Stomach (tissue), 4 donors: Measurements from ENCODE around the gene FAM229A.

Source experiments
- POLR2A ChIP-seq, 4 donors: fragments of 450-650 bp; IDR thresholded peaks; one replicate each; pipeline ENCODE4 v1.6.1; 2016; ENCODE audit warnings: antibody characterized with exemption in 4 of 4, control low read depth in 2 of 4, mild to moderate bottlenecking in 1 of 4, moderate library complexity in 1 of 4
- POLR2AphosphoS5 ChIP-seq, 3 donors: sonication (generic); formaldehyde crosslinking; IDR thresholded peaks; one replicate each; pipeline ENCODE4 v1.6.1; 2016; ENCODE audit warnings: antibody characterized with exemption in 3 of 3
- TF ChIP-seq, protein P1 (sequence below), 7 experiments: fragments of 450-650 bp in 4 of 7; fragments of 200-600 bp in 3 of 7; sonication (generic) in 3 of 7; IDR thresholded peaks; one replicate each; pipeline ENCODE4 v1.5.1; 2016 to 2019; ENCODE audit warnings: antibody characterized with exemption in 7 of 7, control low read depth in 2 of 7, mild to moderate bottlenecking in 1 of 7

DNA sequence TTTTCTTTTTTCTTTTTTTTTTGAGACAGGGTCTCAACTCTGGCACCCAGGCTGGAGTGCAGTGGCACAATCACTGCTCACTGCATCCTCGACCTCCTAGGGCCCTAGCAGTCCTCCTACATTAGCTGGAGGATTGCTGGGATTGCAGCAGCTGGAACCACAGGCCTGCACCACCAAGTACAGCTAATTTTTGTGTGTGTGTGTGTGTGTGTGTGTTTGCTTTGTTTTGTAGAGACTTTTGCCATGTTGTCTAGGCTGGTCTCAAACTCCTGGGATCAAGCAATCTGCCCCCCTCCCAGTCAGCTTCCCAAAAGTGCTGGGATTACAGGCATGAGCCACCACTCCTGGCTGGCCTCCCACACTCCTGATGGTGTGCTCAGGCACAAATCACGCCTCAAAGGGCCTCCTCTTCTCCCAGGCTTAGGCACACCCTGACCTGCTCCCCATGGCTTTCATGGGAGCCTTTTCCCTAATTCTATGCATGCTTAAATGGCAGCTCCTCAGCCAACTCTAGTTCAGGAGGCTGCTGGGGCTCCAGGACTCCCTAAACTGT lies 9.4 kb downstream of the FAM229A start:
- TF ChIP-seq POLR2A (IDR thresholded peaks at IDR 0.05) = no peak
- TF ChIP-seq, protein P1, sequence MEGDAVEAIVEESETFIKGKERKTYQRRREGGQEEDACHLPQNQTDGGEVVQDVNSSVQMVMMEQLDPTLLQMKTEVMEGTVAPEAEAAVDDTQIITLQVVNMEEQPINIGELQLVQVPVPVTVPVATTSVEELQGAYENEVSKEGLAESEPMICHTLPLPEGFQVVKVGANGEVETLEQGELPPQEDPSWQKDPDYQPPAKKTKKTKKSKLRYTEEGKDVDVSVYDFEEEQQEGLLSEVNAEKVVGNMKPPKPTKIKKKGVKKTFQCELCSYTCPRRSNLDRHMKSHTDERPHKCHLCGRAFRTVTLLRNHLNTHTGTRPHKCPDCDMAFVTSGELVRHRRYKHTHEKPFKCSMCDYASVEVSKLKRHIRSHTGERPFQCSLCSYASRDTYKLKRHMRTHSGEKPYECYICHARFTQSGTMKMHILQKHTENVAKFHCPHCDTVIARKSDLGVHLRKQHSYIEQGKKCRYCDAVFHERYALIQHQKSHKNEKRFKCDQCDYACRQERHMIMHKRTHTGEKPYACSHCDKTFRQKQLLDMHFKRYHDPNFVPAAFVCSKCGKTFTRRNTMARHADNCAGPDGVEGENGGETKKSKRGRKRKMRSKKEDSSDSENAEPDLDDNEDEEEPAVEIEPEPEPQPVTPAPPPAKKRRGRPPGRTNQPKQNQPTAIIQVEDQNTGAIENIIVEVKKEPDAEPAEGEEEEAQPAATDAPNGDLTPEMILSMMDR (IDR thresholded peaks at IDR 0.05) = no peak
- no peak for TF ChIP-seq POLR2AphosphoS5 (IDR thresholded peaks at IDR 0.05)
